Left forelimb (tissue), 1 donor: ENCODE results near the gene EXOSC1.
"Not testable (repeated sequence)": the region's sequence is repeated elsewhere in the genome, so short reads cannot be mapped to it uniquely, and the experiment has no call there.

Source experiments
- DNase-seq: peaks from one replicate; pipeline ENCODE4 v3.0.0-alpha.2; 2018; ENCODE audit warnings: low spot score

EXOSC1 gene, protein sequence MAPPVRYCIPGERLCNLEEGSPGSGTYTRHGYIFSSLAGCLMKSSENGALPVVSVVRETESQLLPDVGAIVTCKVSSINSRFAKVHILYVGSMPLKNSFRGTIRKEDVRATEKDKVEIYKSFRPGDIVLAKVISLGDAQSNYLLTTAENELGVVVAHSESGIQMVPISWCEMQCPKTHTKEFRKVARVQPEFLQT

DNA sequence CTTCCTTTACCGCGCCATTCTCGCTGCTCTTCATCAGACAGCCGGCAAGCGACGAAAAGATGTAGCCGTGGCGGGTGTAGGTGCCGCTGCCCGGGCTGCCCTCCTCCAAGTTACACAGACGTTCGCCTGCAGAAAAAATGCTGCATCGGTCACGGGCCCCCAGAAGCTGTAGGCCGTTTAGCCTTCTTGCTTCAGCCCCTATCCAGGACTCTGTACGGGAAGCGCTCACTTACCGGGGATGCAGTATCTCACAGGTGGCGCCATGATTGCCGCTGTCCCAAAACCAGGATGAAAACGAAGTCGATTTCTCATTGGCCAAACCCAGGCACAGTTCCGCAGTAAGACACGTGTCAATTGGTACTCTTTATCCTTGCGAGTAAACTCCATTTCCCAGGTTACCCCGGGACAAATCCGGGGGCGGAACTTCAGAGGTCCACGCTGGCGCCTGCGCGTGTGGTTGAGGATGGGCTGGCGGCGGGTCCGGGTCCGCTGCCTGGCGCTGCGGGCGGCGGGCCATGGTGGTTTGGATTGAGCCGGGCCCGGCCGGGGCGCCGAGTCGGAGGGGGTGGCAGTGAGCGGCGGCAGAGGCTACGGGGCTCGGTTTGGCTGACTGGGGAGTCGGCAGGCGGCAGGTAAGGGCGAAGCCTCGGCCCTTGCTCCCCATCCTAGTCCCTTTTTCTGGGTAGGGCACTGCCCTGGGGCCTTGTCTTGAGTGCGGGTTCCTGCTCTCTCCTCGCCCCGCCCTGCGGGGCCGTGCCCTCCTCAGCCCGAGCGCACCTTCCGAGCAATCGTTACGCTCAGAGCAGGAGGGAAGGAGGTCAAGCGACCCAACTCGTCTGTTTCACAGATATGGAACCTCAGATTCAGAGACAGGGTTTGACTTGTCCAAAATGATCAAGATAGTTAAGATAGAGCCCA lies at the start of gene EXOSC1, which contains the start of gene ZDHHC16:
Gene EXOSC1 (minus strand): TSS at position 285 of the 918 bp plus-strand sequence. CDS start 21 bp downstream, at position 264.
Gene ZDHHC16 (plus strand): TSS at position 454 of the 918 bp plus-strand sequence. CDS start 5,501 bp downstream, outside the sequence.
- peak; percentile 92 for DNase-seq

DNA sequence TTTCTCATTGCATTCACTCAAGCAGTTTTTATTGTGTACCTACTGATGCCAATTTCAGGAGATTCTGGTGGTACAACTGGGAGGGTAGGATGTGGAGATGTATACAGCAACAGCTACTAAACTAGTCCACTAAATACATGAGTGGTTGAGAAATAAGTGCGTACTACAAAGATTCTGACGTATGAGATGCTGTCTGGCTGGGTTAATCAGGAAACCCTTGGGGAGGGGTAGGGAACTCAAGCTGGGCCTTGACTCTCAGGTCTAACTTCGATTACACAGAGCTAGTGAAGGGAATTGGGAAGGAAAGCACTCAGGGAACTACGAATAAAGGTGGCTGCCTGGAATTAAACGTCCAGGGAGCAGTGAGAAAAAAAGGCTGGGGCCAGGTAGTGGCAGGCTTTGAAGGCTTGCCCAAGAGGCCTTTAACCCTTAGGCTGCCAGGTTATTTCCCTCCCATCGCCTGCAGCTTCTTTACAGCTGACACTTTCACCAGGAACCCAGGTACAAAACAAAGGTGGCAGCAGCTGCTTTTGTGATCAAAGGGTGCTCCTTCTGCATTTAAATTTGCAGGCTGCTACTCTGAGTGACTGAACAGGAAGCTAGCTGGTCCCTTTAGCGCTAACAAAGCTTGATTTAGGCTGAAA lies 49.2 kb upstream of the EXOSC1 start:
- no peak for DNase-seq

DNA sequence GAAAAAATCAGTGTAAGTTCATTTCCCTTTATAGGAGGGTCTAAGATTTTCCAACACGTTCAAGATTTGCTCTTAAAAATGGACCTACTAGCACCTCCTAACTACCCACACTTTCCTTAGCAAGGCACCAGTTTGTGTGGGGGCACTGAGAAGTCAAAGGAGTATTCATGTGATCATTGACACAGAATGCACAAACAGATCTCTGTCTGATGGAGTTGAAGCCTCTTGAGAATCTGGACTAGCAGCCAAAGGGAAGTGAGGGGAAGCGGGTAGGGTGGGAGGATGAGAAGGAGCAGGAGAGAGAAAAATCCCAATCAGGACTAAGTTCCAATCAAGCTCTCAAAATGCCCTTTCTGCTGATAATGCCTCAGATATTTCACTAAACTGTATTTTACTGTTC lies 48.3 kb upstream of the EXOSC1 start:
- no peak for DNase-seq

DNA sequence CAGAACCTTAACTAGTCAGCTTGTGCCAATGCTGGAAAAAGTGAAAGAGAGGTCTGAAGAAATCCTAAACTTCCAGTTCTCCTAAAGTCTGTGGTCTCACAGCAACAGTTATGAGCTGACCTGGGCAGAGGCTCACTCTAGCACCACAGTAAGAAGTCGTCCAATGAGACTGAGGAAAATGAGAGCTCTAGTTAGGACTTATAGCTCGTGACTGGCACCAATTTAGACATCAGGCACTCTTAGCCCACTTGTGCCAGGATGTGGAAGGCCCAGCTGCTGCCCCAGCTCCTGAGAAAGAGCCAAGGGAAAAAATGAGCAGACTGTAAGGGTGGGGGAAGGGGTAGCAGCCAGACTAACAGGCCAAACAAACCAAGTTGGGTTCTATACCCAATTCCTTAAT lies 44.8 kb upstream of the EXOSC1 start:
- DNase-seq = no peak

DNA sequence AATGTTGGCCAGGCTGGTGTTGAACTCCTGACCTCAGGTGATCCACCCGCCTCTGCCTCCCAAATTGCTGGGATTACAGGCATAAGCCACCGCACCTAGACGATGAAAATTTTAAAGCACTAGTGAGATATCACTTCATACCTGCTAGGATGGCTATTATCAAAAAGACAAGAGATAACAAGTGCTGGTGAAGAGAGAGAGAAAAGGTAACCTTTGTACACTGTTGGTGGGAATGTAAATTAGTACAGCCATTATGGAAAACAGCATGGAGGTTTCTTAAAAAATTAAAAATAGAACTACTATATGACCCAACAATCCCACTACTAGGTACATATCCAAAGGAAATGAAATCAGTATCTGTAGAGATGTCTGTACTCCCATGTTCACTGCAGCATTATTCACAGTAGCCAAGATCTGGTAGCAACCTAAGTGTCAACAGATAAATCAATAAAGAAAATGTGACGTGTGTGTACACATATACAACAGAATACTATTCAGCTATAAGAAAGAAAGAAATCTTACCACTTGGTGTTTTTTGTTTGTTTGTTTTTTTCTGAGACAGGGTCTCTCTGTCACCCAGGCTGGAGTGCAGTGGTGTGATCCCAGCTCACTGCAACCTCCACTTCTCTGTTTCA lies 40.0 kb upstream of the EXOSC1 start:
- DNase-seq = no peak

DNA sequence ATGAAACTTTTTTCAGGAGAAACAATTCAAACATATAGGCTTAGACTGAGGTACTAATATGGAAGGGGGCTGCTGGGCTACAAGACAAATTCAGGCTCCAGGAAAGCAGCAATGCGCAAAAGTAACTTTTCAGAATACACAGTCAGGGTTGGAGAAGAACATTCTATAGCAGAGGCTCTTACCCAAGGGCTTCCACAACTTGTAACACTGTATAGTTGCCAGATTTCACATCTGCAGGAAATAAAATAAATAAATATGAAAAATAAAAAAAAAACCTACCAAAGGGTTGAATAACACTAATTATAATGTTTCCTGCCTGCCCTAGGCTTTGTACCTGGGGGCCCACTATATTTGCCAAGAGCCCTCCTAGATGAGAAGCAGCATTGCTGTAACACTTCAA lies 38.1 kb upstream of the EXOSC1 start:
- DNase-seq = no peak

DNA sequence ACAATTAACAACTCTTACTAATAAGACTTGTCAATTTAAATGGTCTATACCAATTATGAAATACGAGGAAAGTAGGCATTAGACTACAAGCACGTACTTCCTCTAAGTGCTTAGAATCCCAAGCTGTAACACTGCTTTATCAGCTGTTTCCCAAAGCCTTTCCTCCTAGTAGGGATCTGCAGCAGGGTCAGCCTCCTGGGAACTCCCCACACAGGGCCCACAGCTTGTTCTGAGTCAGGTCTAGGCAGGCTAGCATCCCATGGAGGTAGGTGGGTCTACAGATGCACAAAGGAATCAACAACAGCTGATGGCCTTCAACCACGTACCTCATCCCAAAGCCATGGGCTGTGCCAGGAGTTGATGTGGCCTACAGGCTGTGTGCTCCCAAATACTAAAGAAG lies 37.7 kb upstream of the EXOSC1 start:
- DNase-seq = no peak

DNA sequence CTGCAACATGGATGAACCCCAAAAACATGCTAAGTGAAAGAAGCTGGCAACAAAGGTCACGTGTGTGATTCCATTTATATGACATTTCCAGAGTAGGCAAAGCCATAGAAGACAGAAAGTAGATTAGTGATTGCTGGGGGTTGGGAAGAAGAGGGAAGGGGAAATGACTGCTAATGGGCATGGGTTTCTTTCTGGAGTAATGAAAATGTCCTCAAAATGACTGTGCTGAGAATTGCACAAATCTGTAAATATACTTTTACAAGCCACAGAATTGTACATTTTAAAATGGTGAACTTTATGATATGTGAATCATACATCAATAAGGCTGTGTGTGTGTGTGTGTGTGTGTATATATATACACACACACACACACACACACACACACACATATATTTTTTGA lies 36.6 kb upstream of the EXOSC1 start:
- no peak for DNase-seq

DNA sequence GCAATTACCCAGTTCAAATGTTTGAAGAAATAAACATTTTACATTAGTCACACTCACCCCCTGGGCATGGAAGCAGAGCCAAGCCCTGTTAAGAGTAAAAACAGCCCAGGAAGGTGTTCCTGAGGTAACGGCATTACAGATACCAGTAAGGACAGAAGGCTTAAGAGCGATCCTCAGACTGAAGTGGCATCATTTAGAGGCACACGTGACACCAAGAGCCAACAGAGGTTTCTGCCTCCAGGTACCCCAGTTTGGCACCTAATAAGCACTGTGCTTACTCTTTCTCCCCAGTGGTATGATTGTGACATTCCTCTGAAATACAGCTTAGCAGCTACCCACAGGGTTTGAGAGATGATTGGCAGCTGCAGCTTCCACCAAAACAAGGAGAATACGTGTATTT lies 35.3 kb upstream of the EXOSC1 start:
- no peak for DNase-seq

DNA sequence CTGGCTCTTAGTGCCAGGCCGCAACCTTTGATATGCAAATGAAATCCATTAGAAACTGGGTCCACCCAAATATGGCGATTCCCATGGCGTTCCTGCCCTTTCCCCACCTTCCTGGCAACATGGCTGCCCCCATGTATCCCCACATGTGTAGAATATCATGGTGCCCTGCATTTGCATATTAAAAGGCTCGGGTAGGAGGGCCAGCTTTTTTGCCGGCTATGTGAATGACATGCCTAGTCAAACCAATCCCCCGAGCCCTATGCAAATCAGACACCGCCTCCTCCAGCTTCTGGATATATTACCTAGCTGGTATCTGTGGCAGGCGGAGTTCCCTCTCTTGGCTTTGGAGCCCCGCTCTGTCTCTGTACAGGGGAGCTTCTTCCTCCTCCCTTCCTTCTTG lies 34.1 kb upstream of the EXOSC1 start:
- no peak for DNase-seq

DNA sequence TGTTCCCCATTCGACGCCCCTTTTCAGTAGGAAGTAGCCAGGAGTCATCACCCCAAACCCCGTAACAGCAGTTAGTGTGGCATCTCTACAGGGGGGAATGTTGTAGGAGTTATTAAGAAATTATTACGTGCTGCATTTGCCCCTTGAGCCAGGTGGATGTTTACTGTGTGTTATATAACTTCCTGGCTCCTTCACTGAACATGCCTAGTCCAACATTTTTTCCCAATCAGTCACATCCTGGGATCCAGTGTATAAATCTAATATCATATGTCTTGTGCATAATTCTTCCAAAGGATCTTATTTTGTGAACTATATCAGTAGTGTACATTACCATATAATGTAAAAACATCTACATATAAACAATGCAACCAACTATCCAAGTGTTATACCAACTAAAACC lies 33.6 kb upstream of the EXOSC1 start:
- not testable (repeated sequence) for DNase-seq

DNA sequence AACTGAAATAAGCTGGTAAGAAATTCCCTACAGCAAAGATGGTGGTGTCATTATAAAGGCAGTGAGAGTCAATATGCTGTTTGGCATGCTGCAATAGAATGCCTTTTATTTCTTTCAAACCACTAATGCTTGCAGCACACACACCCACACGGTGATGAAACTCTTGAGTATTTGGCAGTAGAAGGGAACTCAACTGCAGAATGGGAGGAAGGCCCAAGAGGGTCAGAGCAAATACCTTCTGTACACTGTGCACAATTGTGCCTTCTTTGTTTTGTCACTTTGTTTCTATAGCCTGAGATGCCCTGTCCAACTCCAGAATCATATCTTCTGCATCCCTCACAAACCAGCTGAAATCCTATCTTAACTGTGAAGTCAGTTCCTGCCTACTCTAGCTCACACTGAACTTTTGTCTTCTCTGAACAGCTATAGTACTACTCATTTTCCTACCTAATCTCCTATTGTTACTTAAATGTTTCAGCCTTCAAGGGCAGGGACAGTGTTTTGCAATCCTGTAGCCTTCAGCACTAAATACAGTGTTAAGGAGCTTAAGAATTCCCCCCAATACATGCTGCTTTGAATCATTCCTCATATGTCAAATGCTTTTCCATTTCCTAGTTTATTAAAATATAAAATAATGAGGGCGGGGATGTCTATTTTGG lies 30.3 kb upstream of the EXOSC1 start:
- DNase-seq = no peak

DNA sequence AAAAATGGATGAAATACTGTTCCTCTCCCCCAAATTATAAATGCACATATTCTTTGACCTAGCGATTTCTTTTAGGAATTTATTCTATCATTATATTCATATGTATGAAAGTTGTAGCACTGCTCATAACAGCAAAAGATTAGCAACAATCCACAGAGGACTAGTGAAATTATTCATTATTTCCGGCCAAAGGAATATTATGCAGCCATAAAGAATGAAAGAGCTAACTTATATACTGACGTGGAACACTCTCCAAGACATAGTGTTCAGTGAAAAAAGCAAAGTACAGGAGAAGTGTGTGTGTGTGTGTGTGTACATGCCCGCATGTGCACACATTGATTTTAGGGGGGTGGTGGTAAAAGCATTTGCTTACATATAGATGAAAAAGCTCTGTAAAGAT lies 29.1 kb upstream of the EXOSC1 start:
- DNase-seq = no peak

DNA sequence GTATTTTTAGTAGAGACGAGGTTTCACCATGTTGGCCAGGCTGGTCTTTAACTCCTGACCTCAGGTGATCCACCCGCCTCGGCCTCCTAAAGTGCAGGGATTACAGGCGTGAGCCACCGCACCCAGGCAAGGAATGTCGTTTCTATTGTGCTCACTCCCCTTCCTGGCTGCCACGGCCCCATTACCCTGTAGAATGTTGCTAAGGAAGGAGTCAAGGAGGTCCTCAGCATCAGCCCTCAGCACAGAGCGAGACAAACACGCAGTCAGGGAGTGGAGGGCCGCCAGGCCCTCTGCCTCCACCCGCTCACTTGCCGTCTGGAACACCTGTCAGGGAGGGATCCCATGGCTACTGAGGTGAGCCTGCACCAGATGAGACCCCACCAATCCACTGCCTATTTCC lies 23.0 kb upstream of the EXOSC1 start:
- DNase-seq = not testable (repeated sequence)

DNA sequence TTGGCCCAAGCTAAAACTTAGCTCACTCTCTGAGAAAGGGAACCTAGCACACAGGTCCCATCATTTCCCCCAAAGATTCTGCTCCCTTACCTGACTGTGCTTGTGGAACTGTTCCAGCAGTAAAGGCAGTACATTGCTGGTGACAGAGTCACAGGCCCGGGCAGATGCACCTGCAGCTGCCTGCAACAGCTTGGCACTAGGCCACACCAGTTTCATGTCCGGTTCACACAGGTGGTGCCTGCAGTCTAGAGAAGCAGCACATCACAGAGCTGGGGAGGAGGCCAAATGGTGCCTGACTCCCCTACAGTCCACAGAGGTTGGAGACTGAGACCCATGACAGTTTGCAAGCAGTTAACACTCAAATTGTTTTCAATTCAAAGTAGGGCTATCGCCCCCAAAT lies 22.4 kb upstream of the EXOSC1 start:
- DNase-seq = no peak

DNA sequence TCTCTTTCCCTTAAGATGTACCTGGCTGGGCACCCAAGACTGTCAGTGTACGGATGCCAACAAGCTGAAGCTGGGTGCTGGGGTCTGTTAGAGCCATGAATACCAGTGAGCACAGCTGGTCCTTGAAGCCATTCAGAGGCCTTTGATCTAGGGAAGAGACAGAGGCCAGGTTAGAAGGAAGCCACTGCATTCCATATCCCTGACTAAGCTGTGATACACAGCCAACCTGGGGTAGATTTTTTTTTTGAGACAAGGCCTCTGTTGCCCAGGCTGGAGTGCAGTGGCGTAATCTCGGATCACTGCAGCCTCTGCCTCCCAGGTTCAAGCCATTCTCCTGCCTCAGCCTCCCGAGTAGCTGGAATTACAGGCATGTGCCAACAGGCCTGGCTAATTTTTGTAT lies 20.9 kb upstream of the EXOSC1 start:
- DNase-seq = no peak

DNA sequence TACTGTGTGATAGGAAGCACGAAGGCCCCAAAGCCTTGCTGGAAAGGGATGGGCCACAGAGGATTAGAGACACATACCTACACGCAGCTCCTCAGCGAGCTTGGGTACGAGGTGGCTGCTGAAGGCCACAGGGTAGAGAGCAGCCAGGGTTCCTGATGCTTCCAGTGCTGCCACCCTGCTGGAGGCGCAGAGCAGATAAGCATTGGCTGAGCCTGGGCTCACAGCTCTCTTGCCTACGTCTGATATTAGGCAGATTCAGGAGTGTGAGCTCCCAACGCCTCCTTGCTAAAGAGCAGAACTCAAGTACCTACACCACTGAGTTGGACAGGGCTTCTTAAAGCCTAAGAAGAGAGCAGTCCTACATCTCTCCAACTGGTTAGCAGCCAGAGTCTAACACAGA lies 20.2 kb upstream of the EXOSC1 start:
- DNase-seq = no peak

DNA sequence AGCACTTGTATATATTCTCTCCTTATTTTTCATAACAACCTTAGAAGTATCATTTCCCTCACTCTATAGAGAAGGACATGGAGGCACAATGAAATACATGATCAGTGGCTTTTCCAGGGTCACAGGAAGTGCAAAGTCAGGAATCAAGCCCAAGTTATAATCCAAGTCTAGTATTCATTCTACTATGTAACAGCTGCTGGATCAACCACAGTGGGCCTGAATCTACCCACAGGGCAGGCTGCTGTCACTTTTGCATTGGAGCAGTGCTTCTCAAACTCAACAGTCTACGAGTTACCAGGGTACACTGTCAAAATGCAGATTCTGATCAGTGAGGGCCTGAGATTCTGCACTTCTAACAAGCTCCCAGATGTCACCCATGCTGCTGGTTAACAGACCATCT lies 18.4 kb upstream of the EXOSC1 start:
- no peak for DNase-seq

DNA sequence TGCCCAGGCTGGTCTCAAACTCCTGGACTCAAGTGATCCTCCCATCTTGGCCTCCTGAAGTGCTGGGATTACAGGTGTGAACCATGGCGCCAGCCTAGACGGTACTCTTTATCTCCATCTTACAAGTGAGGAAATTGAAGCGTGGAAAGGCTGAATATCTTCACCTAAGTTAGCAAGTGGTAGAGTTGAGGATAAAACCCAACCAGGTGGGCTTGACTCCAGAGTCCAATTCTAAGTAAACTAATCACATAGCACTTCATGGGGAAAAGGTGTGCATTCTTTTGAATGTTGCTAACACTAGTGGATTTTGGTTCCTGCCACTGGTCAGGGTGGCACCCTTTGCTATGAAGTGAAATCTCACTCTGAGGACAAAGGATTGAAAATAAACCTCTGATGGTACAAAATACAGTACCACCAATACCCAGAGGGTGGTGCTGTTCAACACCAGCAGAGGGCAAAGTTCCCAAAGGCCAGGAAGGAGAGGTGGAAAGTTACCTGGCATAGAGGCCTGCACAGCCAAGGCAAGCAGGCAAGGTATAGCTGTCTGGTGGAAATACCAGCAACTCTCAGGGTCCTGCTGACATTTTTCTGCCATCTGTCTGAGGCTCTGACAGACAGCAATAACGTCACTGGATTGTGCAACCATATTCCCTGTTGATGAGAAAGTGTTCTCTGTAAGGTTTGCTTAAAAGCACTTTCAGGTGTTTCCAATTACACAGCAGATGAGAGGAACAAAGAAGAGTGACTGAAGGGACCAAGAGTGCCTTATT lies 17.7 kb upstream of the EXOSC1 start:
- no peak for DNase-seq

DNA sequence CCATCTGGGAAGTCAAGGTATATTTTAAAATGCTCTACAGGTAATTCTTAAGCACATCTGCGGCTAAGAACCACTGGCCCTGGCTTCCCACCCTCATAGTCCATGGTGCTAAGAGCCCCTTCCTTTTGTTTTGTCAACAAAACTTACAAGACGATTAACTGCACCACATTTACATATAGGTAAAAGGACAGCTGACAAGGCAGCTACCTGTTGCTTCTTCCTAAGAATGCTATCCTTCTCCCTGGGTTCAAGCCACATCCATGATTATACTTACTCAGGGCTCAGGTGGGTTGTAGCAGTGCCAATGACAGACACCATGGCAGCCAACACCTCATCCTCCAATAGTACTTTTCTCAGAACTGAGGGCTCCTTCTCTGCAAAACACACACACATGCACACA lies 16.5 kb upstream of the EXOSC1 start:
- no peak for DNase-seq

DNA sequence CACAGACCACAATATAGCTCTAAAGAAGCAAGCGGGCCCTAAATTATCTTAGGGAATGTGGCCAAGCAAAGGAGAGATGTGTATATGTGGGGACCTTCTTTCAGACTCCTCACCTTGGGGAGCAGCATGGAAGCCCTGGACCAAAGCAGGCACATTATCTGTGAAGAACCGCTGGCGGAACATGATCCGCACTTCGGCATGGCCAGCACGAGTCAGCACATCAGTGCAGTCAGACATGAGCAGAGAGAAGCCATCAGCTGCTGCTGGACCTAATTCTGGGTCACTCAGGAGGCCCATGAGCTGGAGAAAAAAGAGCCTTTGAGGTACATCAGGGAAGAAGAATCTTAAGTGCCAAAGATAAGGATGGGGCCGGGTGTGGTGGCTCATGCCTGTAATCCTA lies 14.1 kb upstream of the EXOSC1 start:
- no peak for DNase-seq
